ENCODE results near the gene NR1H2. TPM values are rescaled to one million over a fixed set of nuclear protein-coding genes. Genes with fewer than 3 reads are reported as not detected.
"Not testable (repeated sequence)": the region's sequence is repeated elsewhere in the genome, so short reads cannot be mapped to it uniquely, and the experiment has no call there.

NR1H2 gene
- polyA plus RNA-seq, 3 donors: 77.1 to 111 (median 78.9) TPM

GRCh38 chr19:50349277-50350057 lies 26.8 kb upstream of the NR1H2 start:
- no peak for DNase-seq
- no peak overlapping the region for H3K27ac ChIP-seq (ENCODE audit: low read depth in 1 of 2, low read length in 2 of 2)
- no peaks in the 10 kb centered on the region for H4K20me1 ChIP-seq (ENCODE audit: insufficient read depth, low read length)
- WGBS (ENCODE audit: insufficient coverage): 93% methylated on average over 14 of the region's 22 CpGs
- H3K36me3 ChIP-seq (replicated peaks in 1 of 2; ENCODE audit: control insufficient read depth in 1 of 2, insufficient read depth in 2 of 2, low read length in 2 of 2): no peaks in the 10 kb centered on the region
- no peak overlapping the region for H3K4me2 ChIP-seq (replicated peaks; ENCODE audit: extremely low read depth, low read length, poor library complexity, severe bottlenecking)
- TF ChIP-seq CTCF (IDR thresholded peaks at IDR 0.05): no peak
- Mint-ChIP-seq H3K27ac (no peak overlapping the region), H3K9me3 (peaks cover 0 to 4% (median 0%) of the 10 kb centered on the region in 7 donors), H3K4me3 (no peak overlapping the region), H3K4me1 (peaks cover 36% of the 10 kb centered on the region), H3K27me3 (ENCODE audit: low read depth in 3 of 3) (peaks cover 0 to 4% (median 2%) of the 10 kb centered on the region in 3 donors), H3K36me3 (no peaks in the 10 kb centered on the region)
- H3K4me3 ChIP-seq (replicated peaks in 1 of 3; ENCODE audit: low read depth in 2 of 3, low read length in 3 of 3): no peak overlapping the region
- peaks cover 5% of the 10 kb centered on the region for H3K79me2 ChIP-seq (ENCODE audit: insufficient read depth, low read length)
- no peak overlapping the region for H3K9ac ChIP-seq (ENCODE audit: insufficient read depth, low read length, poor library complexity, severe bottlenecking)
- intact Hi-C loops (cut with micrococcal nuclease): loop anchor here in 1 of 2 donors (2.0 kb wide), 1 partner anchor 19 kb away; no protein-coding TSS in a partner anchor
- peaks cover 38 to 39% of the 10 kb centered on the region in 2 donors for H3K4me1 ChIP-seq (ENCODE audit: control insufficient read depth in 1 of 2, insufficient read depth in 2 of 2, low read length in 2 of 2)
- no peaks in the 10 kb centered on the region for H3K9me3 ChIP-seq (replicated peaks in 1 of 2; ENCODE audit: control insufficient read depth in 1 of 2, insufficient read depth in 1 of 2, low read length in 2 of 2)
- H3K27me3 ChIP-seq (ENCODE audit: control insufficient read depth in 2 of 2, insufficient read depth in 2 of 2, low read length in 2 of 2): no peaks in the 10 kb centered on the region
- no peak overlapping the region for H2AFZ ChIP-seq (ENCODE audit: insufficient read depth, low read depth, low read length, poor library complexity, severe bottlenecking)

GRCh38 chr19:50352242-50352641 lies 24.0 kb upstream of the NR1H2 start:
- Mint-ChIP-seq H3K27ac (no peak overlapping the region), H3K36me3 (no peaks in the 10 kb centered on the region), H3K27me3 (ENCODE audit: low read depth in 3 of 3) (peaks cover 2 to 9% (median 5%) of the 10 kb centered on the region in 3 donors), H3K4me1 (peaks cover 16% of the 10 kb centered on the region), H3K9me3 (peaks cover 0 to 3% (median 0%) of the 10 kb centered on the region in 7 donors), H3K4me3 (no peak overlapping the region)
- Histone ChIP-seq H3K4me3 (replicated peaks in 1 of 3; ENCODE audit: low read depth in 2 of 3, low read length in 3 of 3) (no peak overlapping the region), H3K27me3 (ENCODE audit: control insufficient read depth in 2 of 2, insufficient read depth in 2 of 2, low read length in 2 of 2) (no peaks in the 10 kb centered on the region), H4K20me1 (ENCODE audit: insufficient read depth, low read length) (no peaks in the 10 kb centered on the region), H2AFZ (ENCODE audit: insufficient read depth, low read depth, low read length, poor library complexity, severe bottlenecking) (no peak overlapping the region), H3K4me2 (replicated peaks; ENCODE audit: extremely low read depth, low read length, poor library complexity, severe bottlenecking) (no peak overlapping the region), H3K9me3 (replicated peaks in 1 of 2; ENCODE audit: control insufficient read depth in 1 of 2, insufficient read depth in 1 of 2, low read length in 2 of 2) (no peaks in the 10 kb centered on the region), H3K79me2 (ENCODE audit: insufficient read depth, low read length) (no peaks in the 10 kb centered on the region), H3K4me1 (ENCODE audit: control insufficient read depth in 1 of 2, insufficient read depth in 2 of 2, low read length in 2 of 2) (peaks cover 13% of the 10 kb centered on the region in 2 donors), H3K9ac (ENCODE audit: insufficient read depth, low read length, poor library complexity, severe bottlenecking) (no peak overlapping the region), H3K36me3 (replicated peaks in 1 of 2; ENCODE audit: control insufficient read depth in 1 of 2, insufficient read depth in 2 of 2, low read length in 2 of 2) (no peaks in the 10 kb centered on the region), H3K27ac (ENCODE audit: low read depth in 1 of 2, low read length in 2 of 2) (no peak overlapping the region)
- DNase-seq: no peak
- whole genome bisulfite sequencing (ENCODE audit: insufficient coverage): 93% methylated on average over 3 of the region's 4 CpGs
- intact Hi-C loops (cut with micrococcal nuclease): no loop called here
- TF ChIP-seq CTCF (IDR thresholded peaks at IDR 0.05): no peak

- H3K4me3 ChIP-seq (replicated peaks in 1 of 3; ENCODE audit: low read depth in 2 of 3, low read length in 3 of 3); H3K4me3 Mint-ChIP-seq; H3K79me2 ChIP-seq (ENCODE audit: insufficient read depth, low read length); H3K4me2 ChIP-seq (replicated peaks; ENCODE audit: extremely low read depth, low read length, poor library complexity, severe bottlenecking); H3K36me3 Mint-ChIP-seq; H3K27me3 ChIP-seq (ENCODE audit: control insufficient read depth in 2 of 2, insufficient read depth in 2 of 2, low read length in 2 of 2); H3K27ac ChIP-seq (ENCODE audit: low read depth in 1 of 2, low read length in 2 of 2); intact Hi-C loops (cut with micrococcal nuclease); H3K36me3 ChIP-seq (replicated peaks in 1 of 2; ENCODE audit: control insufficient read depth in 1 of 2, insufficient read depth in 2 of 2, low read length in 2 of 2); H2AFZ ChIP-seq (ENCODE audit: insufficient read depth, low read depth, low read length, poor library complexity, severe bottlenecking); H3K9me3 Mint-ChIP-seq; DNase-seq; H3K9ac ChIP-seq (ENCODE audit: insufficient read depth, low read length, poor library complexity, severe bottlenecking); H3K9me3 ChIP-seq (replicated peaks in 1 of 2; ENCODE audit: control insufficient read depth in 1 of 2, insufficient read depth in 1 of 2, low read length in 2 of 2); H4K20me1 ChIP-seq (ENCODE audit: insufficient read depth, low read length); H3K27ac Mint-ChIP-seq: not testable (repeated sequence)
- Mint-ChIP-seq H3K4me1 (peaks cover 14% of the 10 kb centered on the region), H3K27me3 (ENCODE audit: low read depth in 3 of 3) (peaks cover 2 to 13% (median 11%) of the 10 kb centered on the region in 3 donors)
- H3K4me1 ChIP-seq (ENCODE audit: control insufficient read depth in 1 of 2, insufficient read depth in 2 of 2, low read length in 2 of 2): peaks cover 12 to 15% of the 10 kb centered on the region in 2 donors
- 98% methylated on average over 7 of the region's 7 CpGs for whole genome bisulfite sequencing (ENCODE audit: insufficient coverage)
Measured at GRCh38 chr19:50353487-50353880, 22.8 kb upstream of the NR1H2 start.

Data from CD14-positive monocyte (primary cell).